ENCODE measurements around the gene BLOC1S1. TPM values are rescaled to one million over a fixed set of nuclear protein-coding genes. Genes with fewer than 3 reads are reported as not detected.

Gene BLOC1S1
- total and polyA plus RNA-seq, 9 of the 15 experiments (the other 6 are each of a cell fraction or from before 2014, with no cell fraction given) = 75.2 to 161 (median 98.8) TPM

- TF ChIP-seq POLR2B (IDR thresholded peaks at IDR 0.05; ENCODE audit: low read depth, partially characterized antibody) (peak; percentile 49), GATAD2B (IDR thresholded peaks at IDR 0.05; ENCODE audit: borderline replicate concordance) (0 out of 2 replicates have a peak, but pooled peaks have one; percentile 21), PCBP2 (IDR thresholded peaks at IDR 0.05; ENCODE audit: low read depth, low read length, poor library complexity, severe bottlenecking) (no peak), TAF9B (IDR thresholded peaks at IDR 0.05; ENCODE audit: partially characterized antibody) (peak; percentile 44), HIVEP1 (CRISPR knock-in tag; IDR thresholded peaks at IDR 0.05) (peak; percentile 65; the same call in 1 of the 2 replicates), ZNF175 (CRISPR knock-in tag; IDR thresholded peaks at IDR 0.05; ENCODE audit: low read depth) (0 out of 2 replicates have a peak, but pooled peaks have one; percentile 36), STAT6 (CRISPR knock-in tag; IDR thresholded peaks at IDR 0.05) (0 out of 2 replicates have a peak, but pooled peaks have one; percentile 66), JUN (IDR thresholded peaks at IDR 0.05; ENCODE audit: borderline replicate concordance, low read depth, low read length) (peak; percentile 37; the same call in 1 of the 2 replicates), JUN (CRISPR knock-in tag; IDR thresholded peaks at IDR 0.05; ENCODE audit: borderline replicate concordance) (no peak), SIN3B (IDR thresholded peaks at IDR 0.05; ENCODE audit: low read depth) (peak; percentile 99), CXXC5 (CRISPR knock-in tag; IDR thresholded peaks at IDR 0.05) (peak; percentile 88), ZNF76 (CRISPR knock-in tag; IDR thresholded peaks at IDR 0.05; ENCODE audit: borderline replicate concordance) (no peak), DPF2 (IDR thresholded peaks at IDR 0.05) (peak; percentile 19; the same call in 1 of the 2 replicates), USF1 (CRISPR knock-in tag; IDR thresholded peaks at IDR 0.05) (peak; percentile 99), POLR2G (IDR thresholded peaks at IDR 0.05; ENCODE audit: low read depth, low read length) (peak; percentile 77), SIX5 (IDR thresholded peaks at IDR 0.05; ENCODE audit: borderline replicate concordance in 1 of 2, insufficient read depth in 1 of 2, low read depth in 1 of 2, low read length in 2 of 2) (peak in 1 of 2 experiments; percentile 15; a peak in 1 of 4 replicates), TRIM24 (IDR thresholded peaks at IDR 0.05) (peak in 1 of 2 experiments; percentile 64; a peak in 2 of 4 replicates)
Measured at GRCh38 chr12:55715833-55716581, at the start of gene BLOC1S1 (continued).
